Immature natural killer cell (primary cell): ENCODE results near the gene ADGRF3. TPM values are rescaled to one million over a fixed set of nuclear protein-coding genes. Genes with fewer than 3 reads are reported as not detected.
"Not testable (repeated sequence)": the region's sequence is repeated elsewhere in the genome, so short reads cannot be mapped to it uniquely, and the experiment has no call there.

ENCODE experiments used
- DNase-seq, 3 donors: peaks; one replicate each; pipeline ENCODE4 v3.0.0; 2022; ENCODE audit warnings: mixed read lengths in 1 of 3
- H3K27ac Mint-ChIP-seq, 6 donors: one replicate each; pipeline ENCODE4 v1.8.0; 2020; ENCODE audit warnings: mixed read lengths in 6 of 6, mild to moderate bottlenecking in 5 of 6, inconsistent platforms in 4 of 6, moderate library complexity in 3 of 6
- H3K27me3 Mint-ChIP-seq, 3 donors: one replicate each; pipeline ENCODE4 v1.8.0; 2020 to 2021; ENCODE audit warnings: low read depth in 3 of 3, mild to moderate bottlenecking in 3 of 3, mixed read lengths in 3 of 3, moderate library complexity in 3 of 3, inconsistent platforms in 1 of 3
- H3K36me3 Mint-ChIP-seq, 3 donors: one replicate each; pipeline ENCODE4 v1.8.0; 2020; ENCODE audit warnings: mixed read lengths in 3 of 3, inconsistent platforms in 2 of 3, mild to moderate bottlenecking in 2 of 3
- H3K4me1 Mint-ChIP-seq, 2 donors: one replicate each; pipeline ENCODE4 v1.8.0; 2020; ENCODE audit warnings: inconsistent platforms in 2 of 2, mild to moderate bottlenecking in 2 of 2, mixed read lengths in 2 of 2, moderate library complexity in 1 of 2
- H3K4me3 Mint-ChIP-seq, 5 donors: one replicate each; pipeline ENCODE4 v1.8.0; 2020; ENCODE audit warnings: mild to moderate bottlenecking in 5 of 5, mixed read lengths in 5 of 5, inconsistent platforms in 3 of 5, moderate library complexity in 3 of 5
- H3K9me3 Mint-ChIP-seq, 6 donors: one replicate each; pipeline ENCODE4 v1.8.0; 2020; ENCODE audit warnings: mild to moderate bottlenecking in 6 of 6, mixed read lengths in 6 of 6, inconsistent platforms in 4 of 6, moderate library complexity in 3 of 6
- polyA plus RNA-seq, 3 donors: library from polyadenylated mRNA; unstranded; fragments of 300-500 nt; fragmentation: Illumina TruSeq; gene quantifications; one replicate each; pipeline ENCODE4 v1.2.3, GENCODE V29; 2021

Gene ADGRF3
- polyA plus RNA-seq, 3 donors from 2014 or later, result 0.39 TPM; not detected in 2

DNA sequence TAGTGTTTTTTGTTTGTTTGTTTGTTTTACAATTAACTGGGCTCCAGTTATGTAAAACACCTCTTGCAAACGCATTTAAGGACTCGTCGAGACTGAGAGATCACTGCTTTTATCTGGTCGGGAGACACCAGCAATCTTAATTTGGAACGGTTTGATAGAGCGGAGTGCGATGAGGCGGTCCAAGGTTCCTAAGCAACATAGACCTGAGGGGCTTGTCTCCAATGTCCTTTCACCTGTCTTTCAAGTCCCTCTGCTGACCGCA, 1.4 kb downstream of the ADGRF3 start:
- no peak for DNase-seq
- Mint-ChIP-seq H3K9me3 (no peaks in the 10 kb centered on the region), H3K36me3 (no peaks in the 10 kb centered on the region), H3K4me1 (peaks cover 34 to 41% of the 10 kb centered on the region in 2 donors), H3K27ac (peak overlapping the region; percentile 92 to 100 (median 99)), H3K4me3 (peak overlapping the region; percentile 94 to 100 (median 98)), H3K27me3 (peaks cover 5 to 10% (median 6%) of the 10 kb centered on the region in 3 donors)

DNA sequence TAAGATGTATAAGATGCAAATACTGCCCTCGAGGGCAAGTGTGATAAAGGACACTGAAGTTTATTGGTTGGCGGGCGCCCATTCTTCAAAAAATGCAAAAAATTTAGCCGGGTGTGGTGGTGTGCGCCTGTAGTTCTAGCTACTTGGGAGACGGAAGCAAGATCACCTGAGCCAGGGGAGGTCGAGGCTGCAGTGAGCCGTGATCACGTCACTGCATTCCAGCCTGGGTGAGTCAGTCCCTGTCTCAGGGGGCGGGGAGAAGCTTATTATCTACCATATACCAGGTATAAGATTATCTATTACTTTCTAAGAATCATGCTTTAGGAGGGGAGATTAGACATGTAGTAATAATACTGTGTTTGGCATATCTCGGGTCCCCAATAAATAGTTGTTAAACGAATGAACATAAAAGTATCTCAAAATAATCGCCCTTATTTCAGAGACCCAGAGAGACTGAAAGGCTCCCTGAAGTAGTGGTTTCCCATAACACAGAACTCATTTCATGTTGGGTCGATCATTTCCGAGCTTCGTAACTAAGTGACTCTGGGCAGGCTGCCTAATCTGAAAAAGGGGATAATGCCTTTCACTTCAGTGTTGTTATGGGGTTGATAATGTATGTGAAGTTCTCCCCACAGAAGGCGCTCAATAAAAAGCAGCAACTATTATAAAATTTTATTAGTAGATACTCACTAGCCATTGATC, 1.9 kb downstream of the ADGRF3 start:
- H3K9me3 Mint-ChIP-seq, result no peaks in the 10 kb centered on the region
- peak overlapping the region; percentile 92 to 100 (median 99) for H3K27ac Mint-ChIP-seq
- peak overlapping the region; percentile 94 to 100 (median 98) for H3K4me3 Mint-ChIP-seq
- no peak for DNase-seq
- peaks cover 0 to 3% (median 3%) of the 10 kb centered on the region in 3 donors for H3K36me3 Mint-ChIP-seq
- H3K4me1 Mint-ChIP-seq, result peaks cover 34 to 41% of the 10 kb centered on the region in 2 donors
- H3K27me3 Mint-ChIP-seq, result peaks cover 5 to 10% (median 6%) of the 10 kb centered on the region in 3 donors

DNA sequence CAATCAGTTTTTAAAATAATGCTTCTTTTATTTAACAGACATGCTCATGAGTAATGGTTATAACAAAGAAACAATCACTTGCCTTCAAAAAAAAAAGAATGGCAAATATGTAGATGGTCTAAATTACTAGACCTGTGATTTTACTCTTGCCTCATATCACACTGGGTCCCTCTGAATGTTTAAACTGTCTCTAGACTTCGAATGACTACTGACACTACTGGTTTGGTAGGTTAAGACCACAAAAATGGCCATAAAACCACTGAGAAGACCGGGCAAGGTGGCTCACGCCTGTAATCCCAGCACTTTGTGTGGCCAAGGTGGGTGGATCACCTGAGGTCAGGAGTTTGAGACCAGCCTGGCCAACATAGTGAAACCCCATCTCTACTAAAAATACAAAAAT, 5.8 kb downstream of the ADGRF3 start:
- no peak for DNase-seq
- H3K9me3 Mint-ChIP-seq, result no peaks in the 10 kb centered on the region
- H3K4me1 Mint-ChIP-seq, result peaks cover 13 to 17% of the 10 kb centered on the region in 2 donors
- H3K27ac Mint-ChIP-seq, result no peak overlapping the region
- peaks cover 0 to 8% (median 3%) of the 10 kb centered on the region in 3 donors for H3K36me3 Mint-ChIP-seq
- H3K4me3 Mint-ChIP-seq, result no peak overlapping the region
- H3K27me3 Mint-ChIP-seq, result peaks cover 2 to 5% (median 2%) of the 10 kb centered on the region in 3 donors

DNA sequence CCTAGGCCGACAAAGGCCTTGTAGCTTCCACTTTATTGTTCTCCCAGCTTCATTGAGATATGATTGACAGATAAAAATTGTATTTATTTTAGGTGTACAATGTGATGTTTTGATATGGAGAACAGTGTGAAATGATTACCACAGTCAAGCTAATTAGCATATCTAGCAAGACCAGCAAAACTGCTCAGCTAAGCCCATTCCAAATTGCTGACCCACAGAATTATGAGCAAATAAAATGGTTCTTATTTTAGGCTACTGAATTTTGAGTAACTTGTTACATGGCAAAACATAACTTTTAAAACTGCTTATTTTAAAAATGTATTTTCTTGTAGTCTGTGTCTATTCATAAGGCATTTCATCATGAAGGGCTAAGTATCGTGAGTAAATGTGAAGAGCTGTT, 9.3 kb downstream of the ADGRF3 start:
- no peaks in the 10 kb centered on the region for H3K4me1 Mint-ChIP-seq
- no peaks in the 10 kb centered on the region for H3K9me3 Mint-ChIP-seq
- no peak overlapping the region for H3K4me3 Mint-ChIP-seq
- no peak overlapping the region for H3K27ac Mint-ChIP-seq
- peaks cover 0 to 1% (median 0%) of the 10 kb centered on the region in 3 donors for H3K27me3 Mint-ChIP-seq
- peaks cover 0 to 8% (median 3%) of the 10 kb centered on the region in 3 donors for H3K36me3 Mint-ChIP-seq
- no peak for DNase-seq

DNA sequence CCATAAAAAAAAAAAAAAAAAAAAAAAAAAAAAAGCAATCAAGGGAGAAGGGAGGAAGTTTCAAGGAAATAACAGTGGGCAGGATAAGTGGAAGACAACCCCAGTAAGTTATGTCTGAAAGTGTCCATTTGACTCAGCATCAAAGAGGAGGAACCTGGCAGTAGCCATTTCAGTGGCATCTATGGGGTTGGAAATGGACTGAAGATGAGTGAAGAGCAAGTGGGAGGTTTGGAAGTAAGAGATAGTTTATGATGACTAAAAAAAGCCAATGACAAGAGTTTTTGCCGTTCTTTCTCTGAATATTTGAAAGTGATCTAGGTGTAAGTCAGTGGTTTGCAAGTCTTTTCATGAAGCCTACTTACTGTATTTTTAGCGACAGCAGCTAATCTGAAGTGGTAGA, 9.9 kb downstream of the ADGRF3 start:
- peaks cover 0 to 1% (median 0%) of the 10 kb centered on the region in 3 donors for H3K27me3 Mint-ChIP-seq

DNA sequence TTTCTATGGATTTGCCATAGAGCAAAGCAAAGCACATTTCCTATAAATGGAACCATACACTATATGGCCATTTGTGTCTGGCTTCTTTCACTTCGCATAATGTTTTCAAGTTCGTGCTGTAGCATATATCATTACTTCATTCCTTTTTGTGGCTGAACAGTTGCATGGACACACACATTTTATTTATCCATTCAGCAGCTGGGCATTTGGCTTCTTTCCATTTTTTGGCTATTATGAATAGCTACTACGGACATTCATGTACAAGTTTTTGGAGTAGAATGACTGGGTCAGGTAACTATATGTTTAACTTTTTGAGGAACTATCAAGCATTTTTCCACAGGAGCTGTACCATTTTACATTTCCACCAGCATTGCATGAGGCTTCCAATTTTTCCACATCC, 11.4 kb downstream of the ADGRF3 start:
- DNase-seq, result no peak
- Mint-ChIP-seq H3K4me1 (peaks cover 2 to 3% of the 10 kb centered on the region in 2 donors), H3K27ac (no peak overlapping the region), H3K9me3 (no peaks in the 10 kb centered on the region), H3K27me3 (peaks cover 0 to 1% (median 0%) of the 10 kb centered on the region in 3 donors), H3K4me3 (no peak overlapping the region), H3K36me3 (peaks cover 0 to 8% (median 3%) of the 10 kb centered on the region in 3 donors)

More for the DNA sequence above, 9.9 kb downstream of the ADGRF3 start:
- H3K4me3 Mint-ChIP-seq, result no peak overlapping the region
- H3K4me1 Mint-ChIP-seq, result no peaks in the 10 kb centered on the region
- peaks cover 0 to 8% (median 3%) of the 10 kb centered on the region in 3 donors for H3K36me3 Mint-ChIP-seq
- no peaks in the 10 kb centered on the region for H3K9me3 Mint-ChIP-seq
- DNase-seq, result no peak
- H3K27ac Mint-ChIP-seq, result no peak overlapping the region

DNA sequence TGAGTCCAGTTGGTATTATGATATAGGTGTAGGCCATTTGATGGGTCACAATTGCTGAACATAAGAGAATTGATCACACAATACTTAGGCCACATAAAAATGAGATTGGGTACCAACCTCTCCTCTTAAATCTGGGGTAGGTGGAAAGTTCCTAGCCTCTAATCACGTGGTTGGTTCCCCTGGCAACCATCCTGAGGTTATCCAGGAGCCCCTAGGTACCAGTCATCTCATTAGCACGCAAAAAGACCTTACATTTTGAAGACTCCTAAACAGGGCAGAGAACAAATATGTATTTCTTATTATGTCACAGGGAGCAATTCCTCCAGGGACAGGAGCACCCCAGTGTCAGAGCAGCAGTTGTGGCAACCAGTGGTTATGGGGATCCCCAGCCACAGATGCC, 13.3 kb downstream of the ADGRF3 start:
- no peak overlapping the region for H3K4me3 Mint-ChIP-seq
- no peaks in the 10 kb centered on the region for H3K36me3 Mint-ChIP-seq
- H3K27me3 Mint-ChIP-seq, result peaks cover 0 to 6% (median 1%) of the 10 kb centered on the region in 3 donors
- no peak overlapping the region for H3K27ac Mint-ChIP-seq
- DNase-seq, result no peak
- H3K4me1 Mint-ChIP-seq, result peaks cover 8 to 9% of the 10 kb centered on the region in 2 donors
- no peaks in the 10 kb centered on the region for H3K9me3 Mint-ChIP-seq

DNA sequence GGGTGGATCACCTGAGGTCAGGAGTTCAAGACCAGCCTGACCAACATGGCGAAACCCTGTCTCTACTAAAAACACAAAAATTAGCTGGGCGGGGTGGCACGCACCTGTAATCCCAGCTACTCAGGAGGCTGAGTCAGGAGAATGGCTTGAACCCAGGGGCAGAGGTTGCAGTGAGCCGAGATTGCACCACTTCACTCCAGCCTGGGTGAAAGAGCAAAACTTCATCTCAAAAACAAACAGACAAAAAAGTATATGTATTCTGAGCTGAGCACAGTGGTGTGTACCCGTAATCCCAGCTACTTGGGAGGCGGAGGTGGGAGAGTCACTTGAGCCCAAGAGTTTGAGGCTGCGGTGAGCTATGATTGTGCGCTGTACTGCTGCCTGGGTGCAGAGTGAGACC, 15.3 kb downstream of the ADGRF3 start:
- H3K4me3 Mint-ChIP-seq, H3K36me3 Mint-ChIP-seq, DNase-seq, H3K4me1 Mint-ChIP-seq, H3K9me3 Mint-ChIP-seq, H3K27me3 Mint-ChIP-seq, H3K27ac Mint-ChIP-seq: not testable (repeated sequence)

DNA sequence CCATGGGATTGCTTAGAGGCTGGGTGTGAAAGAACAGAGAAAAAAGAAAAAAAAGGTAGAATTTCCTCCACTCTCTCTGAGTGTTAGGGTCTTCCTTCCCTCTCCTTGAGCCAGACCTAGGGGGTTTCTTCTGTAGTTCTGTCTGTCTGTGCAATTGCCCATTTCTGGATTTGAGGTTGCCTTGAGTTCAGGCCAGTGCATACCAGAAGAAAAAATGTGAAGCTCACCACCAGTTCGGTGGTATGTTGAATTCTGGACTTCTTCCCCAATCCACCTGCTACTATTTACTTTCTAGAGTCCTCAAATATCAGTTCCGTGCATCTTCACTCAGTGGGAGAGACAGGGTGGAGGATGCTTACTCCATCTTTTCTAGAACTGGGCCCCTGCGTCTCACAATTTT, 16.0 kb downstream of the ADGRF3 start:
- no peaks in the 10 kb centered on the region for H3K36me3 Mint-ChIP-seq
- no peak for DNase-seq
- H3K27ac Mint-ChIP-seq, result no peak overlapping the region
- no peak overlapping the region for H3K4me3 Mint-ChIP-seq
- peaks cover 0 to 6% (median 0%) of the 10 kb centered on the region in 3 donors for H3K27me3 Mint-ChIP-seq
- H3K4me1 Mint-ChIP-seq, result peaks cover 8 to 9% of the 10 kb centered on the region in 2 donors
- no peaks in the 10 kb centered on the region for H3K9me3 Mint-ChIP-seq

DNA sequence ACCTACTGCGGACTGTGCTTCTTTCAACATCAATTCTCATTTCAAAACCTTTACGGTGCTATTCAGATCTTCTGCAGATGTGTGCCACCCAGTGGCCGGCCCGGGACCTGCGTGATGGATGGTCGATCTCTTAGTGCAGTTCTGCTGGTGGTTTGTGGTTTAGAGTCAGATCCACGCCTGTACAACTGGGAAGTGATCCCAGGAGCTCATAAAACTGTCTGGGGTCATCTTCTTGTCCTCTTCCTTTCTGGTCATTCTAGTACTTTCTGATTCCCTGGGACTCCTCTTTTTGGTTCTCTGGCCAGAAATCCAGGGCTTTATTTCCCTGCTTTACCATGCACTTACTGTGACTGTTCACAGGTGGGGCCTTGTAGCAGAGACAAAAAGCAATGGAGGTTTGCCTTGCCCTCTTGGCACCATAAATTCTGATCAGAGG, 16.5 kb downstream of the ADGRF3 start:
- H3K27ac Mint-ChIP-seq, result peak overlapping the region in 1 of 6 donors; percentile 32
- peaks cover 0 to 6% (median 0%) of the 10 kb centered on the region in 3 donors for H3K27me3 Mint-ChIP-seq
- no peaks in the 10 kb centered on the region for H3K36me3 Mint-ChIP-seq
- H3K4me1 Mint-ChIP-seq, result peaks cover 8 to 9% of the 10 kb centered on the region in 2 donors
- H3K9me3 Mint-ChIP-seq, result no peaks in the 10 kb centered on the region
- peak; percentile 60 to 68 (median 62) for DNase-seq
- H3K4me3 Mint-ChIP-seq, result no peak overlapping the region

DNA sequence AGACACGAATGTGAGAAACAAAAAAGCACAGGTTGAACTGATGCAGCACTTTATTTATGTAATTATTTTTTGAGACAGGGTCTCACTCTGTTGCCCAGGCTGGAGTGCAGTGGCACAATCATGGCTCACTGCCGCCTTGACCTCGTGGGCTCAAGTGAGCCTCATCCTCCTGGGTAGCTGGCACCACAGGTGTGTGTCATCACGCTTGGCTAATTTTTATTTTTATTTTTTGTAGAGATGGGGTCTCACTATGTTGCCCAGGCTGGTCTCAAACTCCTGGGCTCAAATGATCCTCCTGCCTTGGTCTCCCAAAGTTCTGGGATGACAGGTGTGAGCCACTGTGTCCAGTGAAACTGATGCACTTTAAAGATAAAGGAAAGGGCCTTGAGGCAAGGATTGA, 17.5 kb downstream of the ADGRF3 start:
- DNase-seq, H3K36me3 Mint-ChIP-seq, H3K9me3 Mint-ChIP-seq, H3K27ac Mint-ChIP-seq, H3K27me3 Mint-ChIP-seq, H3K4me1 Mint-ChIP-seq, H3K4me3 Mint-ChIP-seq: not testable (repeated sequence)

DNA sequence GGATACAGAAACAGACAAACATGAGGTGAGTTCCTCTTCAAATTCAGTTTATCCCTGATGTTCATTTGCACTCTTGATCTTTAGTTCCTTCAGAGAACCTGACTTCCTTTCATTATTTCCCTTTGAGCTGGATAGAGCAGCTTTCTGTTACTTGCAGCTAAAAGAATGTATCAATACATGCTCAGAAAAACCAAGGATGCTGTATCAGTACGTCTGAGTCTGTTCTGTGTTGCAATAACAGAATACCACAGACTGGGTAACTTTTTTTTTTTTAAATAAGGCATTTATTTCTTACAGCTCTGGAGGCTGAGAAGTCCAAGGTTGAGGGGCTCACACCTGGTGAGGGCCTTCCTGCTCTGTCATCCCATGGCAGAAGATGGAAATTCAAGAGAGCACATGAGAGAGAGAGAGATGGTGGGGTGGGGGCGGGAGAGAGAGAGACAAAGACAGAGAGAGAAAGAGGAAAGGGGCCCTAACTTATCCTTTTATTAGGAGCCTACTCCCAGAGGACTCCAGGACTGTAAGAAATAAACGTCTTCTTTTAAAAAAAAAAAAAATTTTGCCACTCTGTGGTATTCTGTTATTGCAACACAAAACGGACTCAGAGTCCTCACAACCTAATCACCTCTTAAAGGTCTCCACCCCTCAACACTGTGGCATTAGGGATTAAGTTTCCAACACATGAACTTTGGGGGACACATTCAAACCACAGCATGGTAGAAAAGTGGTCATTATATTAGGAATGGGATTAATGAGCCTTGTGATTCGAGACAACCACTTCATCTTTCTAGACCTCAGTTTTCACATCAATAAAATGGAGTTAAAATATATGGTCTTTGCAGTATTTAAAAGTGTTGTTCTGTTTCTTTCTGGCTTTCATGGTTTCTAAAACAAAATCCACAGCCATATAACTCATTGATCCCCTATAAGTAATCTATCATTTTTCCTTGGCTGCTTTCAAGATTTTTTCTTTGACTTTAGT, 19.0 kb downstream of the ADGRF3 start:
- Mint-ChIP-seq H3K27ac (no peak overlapping the region), H3K4me3 (no peak overlapping the region), H3K9me3 (no peaks in the 10 kb centered on the region), H3K36me3 (no peaks in the 10 kb centered on the region), H3K27me3 (peaks cover 0 to 6% (median 0%) of the 10 kb centered on the region in 3 donors), H3K4me1 (peaks cover 8 to 9% of the 10 kb centered on the region in 2 donors)
- DNase-seq, result no peak

DNA sequence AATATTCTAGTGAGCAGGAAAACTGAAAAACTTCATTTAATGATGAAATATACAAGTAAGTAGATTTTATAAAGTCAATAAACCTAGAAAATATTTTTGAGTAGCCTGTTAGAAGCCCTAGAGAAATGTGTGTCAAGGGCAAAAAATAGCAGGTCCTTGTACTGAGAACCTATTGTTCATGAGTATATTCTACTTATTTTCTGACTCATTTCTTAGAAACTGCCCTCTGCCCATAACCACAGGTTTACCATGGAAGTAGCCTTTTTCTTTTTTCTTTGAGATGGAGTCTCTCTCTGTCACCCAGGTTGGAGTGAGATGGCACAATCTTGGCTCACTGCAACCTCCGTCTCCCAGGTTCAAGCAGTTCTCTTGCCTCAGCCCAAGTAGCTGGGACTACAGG, 20.1 kb downstream of the ADGRF3 start:
- H3K27me3 Mint-ChIP-seq, result peaks cover 0 to 6% (median 0%) of the 10 kb centered on the region in 3 donors
- H3K27ac Mint-ChIP-seq, result no peak overlapping the region
- H3K9me3 Mint-ChIP-seq, result no peaks in the 10 kb centered on the region
- no peaks in the 10 kb centered on the region for H3K36me3 Mint-ChIP-seq
- no peak for DNase-seq
- H3K4me1 Mint-ChIP-seq, result peaks cover 8 to 9% of the 10 kb centered on the region in 2 donors
- no peak overlapping the region for H3K4me3 Mint-ChIP-seq

DNA sequence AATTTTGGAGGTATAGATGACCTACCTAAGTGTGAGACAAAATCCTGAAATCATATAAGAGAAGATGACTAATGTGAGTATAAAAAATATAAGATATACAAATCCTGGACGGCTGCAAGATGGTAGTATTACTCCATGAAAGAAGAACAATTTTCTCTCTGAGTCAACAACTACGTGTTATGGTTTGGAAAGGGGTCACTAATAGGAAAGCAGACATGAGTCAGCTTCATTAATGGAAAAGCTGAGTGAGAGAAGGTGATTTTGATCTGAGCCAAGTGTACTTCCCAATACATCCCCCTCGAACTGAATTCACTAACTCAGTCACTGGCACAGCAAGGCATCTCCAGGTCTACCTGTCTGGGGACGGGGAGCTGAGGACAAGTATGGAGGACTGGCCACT, 20.7 kb downstream of the ADGRF3 start:
- DNase-seq, result no peak
- Mint-ChIP-seq H3K27me3 (peaks cover 0 to 6% (median 4%) of the 10 kb centered on the region in 3 donors), H3K36me3 (no peaks in the 10 kb centered on the region), H3K27ac (no peak overlapping the region), H3K9me3 (no peaks in the 10 kb centered on the region), H3K4me3 (no peak overlapping the region), H3K4me1 (peaks cover 8 to 9% of the 10 kb centered on the region in 2 donors)
